Mesodermal cell (in vitro differentiated cells): ENCODE measurements around the gene APP.

ENCODE experiments used
- H3K27ac ChIP-seq: 2 replicates; pipeline ENCODE4 v1.7.0; 2013; ENCODE audit warnings: mild to moderate bottlenecking, low read depth, low read length, moderate library complexity; ENCODE audit not compliant: severe bottlenecking
- H3K36me3 ChIP-seq: 2 replicates; pipeline ENCODE4 v1.7.1; 2013; ENCODE audit warnings: mild to moderate bottlenecking, low read length, moderate library complexity; ENCODE audit not compliant: control insufficient read depth, insufficient read depth
- H3K4me1 ChIP-seq: one replicate; pipeline ENCODE4 v1.7.1; 2013; ENCODE audit warnings: mild to moderate bottlenecking, low read length; ENCODE audit not compliant: insufficient read depth, control insufficient read depth, poor library complexity, severe bottlenecking
- H3K4me3 ChIP-seq: 2 replicates; pipeline ENCODE4 v1.7.0; 2013; ENCODE audit warnings: low read length, control low read depth, mild to moderate bottlenecking; ENCODE audit not compliant: insufficient read depth, poor library complexity, severe bottlenecking; ENCODE audit errors: extremely low read depth
- H3K9me3 ChIP-seq: 2 replicates; pipeline ENCODE4 v1.7.1; 2013; ENCODE audit warnings: mild to moderate bottlenecking, low read length, moderate library complexity; ENCODE audit not compliant: control insufficient read depth
- WGBS, 2 experiments: methylation state at CpG; one replicate each; pipeline ENCODE4 v1.1.5; 2013; ENCODE audit warnings: missing lambda C conversion rate in 2 of 2; ENCODE audit not compliant: insufficient coverage in 2 of 2; 5-methylcytosine and 5-hydroxymethylcytosine counted together

Gene APP

DNA sequence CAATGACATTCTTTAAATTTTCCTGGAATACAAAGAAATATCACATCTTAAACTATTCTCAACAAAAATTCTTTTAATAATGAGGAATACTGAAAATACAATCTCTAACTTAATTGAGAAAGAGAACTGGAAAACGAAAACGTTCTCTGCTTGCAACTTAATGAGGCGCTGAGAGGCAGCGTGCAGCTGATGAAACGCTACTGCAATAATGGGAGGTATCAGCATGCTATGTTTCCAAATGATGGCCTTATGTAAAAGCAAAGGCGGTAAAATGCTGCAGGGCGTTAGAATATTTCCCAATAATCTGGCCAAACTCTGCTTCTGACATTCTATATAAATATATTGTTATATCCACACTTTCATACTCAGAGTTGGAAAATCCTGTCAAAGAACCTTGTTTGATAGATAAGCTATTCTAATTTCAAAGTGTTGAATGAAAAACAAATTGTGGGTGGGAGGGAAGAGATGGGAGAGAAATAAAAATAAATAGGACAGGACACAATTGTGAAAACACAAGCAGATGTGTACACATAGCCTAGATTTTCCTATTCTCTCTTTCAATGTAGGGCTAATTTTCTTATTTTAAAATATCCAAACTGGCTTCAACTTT lies 70.9 kb downstream of the APP start:
- Histone ChIP-seq H3K4me1 (peaks cover 17% of the 10 kb centered on the region), H3K4me3 (no peak overlapping the region), H3K27ac (no peak overlapping the region), H3K36me3 (peaks cover 24% of the 10 kb centered on the region), H3K9me3 (no peaks in the 10 kb centered on the region)
- WGBS, 2 experiments = 82 to 93% methylated on average over 5 of the region's 7 CpGs

DNA sequence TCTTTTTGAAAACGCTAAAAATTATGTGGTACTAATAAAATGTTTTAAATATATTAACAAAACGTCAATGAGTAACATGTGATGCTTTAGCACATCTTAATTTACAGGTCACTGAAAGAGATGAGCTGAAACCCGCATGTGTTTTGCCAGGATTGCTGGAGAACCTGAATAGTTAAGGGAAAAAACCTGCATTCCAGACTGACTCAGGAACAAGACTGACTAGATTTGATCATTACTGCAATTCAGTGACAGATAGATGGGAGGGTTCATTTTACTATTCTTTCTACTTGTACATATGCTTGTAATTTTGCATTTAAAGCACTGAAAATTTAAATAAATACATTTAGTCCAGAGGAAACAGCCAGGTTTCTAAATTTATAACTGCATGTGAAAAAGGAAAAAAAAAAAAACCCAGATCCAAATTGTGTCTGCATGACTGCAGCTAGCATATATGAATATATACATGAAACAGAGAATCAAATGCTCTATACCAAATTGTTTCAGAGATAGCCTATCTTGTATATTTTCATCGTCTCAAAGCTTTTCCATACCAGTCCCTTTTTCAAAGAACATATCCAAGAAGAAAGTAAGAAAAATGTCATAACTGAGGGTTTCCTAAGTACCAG lies 71.7 kb downstream of the APP start:
- Histone ChIP-seq H3K36me3 (peaks cover 17% of the 10 kb centered on the region), H3K27ac (peak overlapping the region; percentile 18), H3K4me1 (peaks cover 11% of the 10 kb centered on the region), H3K4me3 (no peak overlapping the region), H3K9me3 (no peaks in the 10 kb centered on the region)
- 100% methylated on average over 1 of the region's 4 CpGs; no CpG with 5 or more reads in 1 of the 2 experiments for WGBS, 2 experiments

DNA sequence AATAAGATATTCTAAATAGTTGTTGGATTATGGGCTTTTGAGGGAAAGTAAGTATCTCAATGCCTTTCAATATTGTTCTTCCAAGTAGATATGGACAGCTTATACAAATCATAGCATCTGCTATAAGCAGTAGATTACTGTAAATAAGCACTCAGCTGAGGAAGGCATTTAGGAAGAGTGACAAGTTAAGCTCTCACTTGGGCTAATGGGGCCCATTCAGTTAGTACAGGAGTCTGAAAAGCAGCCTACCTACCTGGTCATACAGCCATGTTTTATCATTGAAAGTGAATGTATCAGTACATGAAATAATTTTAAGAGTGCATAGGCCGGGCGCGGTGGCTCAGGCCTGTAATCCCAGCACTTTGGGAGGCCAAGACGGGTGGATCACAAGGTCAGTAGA lies 73.1 kb downstream of the APP start:
- H3K27ac ChIP-seq = no peak overlapping the region
- 86 to 89% methylated on average over 4 of the region's 4 CpGs for WGBS, 2 experiments
- no peaks in the 10 kb centered on the region for H3K9me3 ChIP-seq
- peaks cover 8% of the 10 kb centered on the region for H3K36me3 ChIP-seq
- H3K4me3 ChIP-seq = no peak overlapping the region
- H3K4me1 ChIP-seq = peaks cover 11% of the 10 kb centered on the region

DNA sequence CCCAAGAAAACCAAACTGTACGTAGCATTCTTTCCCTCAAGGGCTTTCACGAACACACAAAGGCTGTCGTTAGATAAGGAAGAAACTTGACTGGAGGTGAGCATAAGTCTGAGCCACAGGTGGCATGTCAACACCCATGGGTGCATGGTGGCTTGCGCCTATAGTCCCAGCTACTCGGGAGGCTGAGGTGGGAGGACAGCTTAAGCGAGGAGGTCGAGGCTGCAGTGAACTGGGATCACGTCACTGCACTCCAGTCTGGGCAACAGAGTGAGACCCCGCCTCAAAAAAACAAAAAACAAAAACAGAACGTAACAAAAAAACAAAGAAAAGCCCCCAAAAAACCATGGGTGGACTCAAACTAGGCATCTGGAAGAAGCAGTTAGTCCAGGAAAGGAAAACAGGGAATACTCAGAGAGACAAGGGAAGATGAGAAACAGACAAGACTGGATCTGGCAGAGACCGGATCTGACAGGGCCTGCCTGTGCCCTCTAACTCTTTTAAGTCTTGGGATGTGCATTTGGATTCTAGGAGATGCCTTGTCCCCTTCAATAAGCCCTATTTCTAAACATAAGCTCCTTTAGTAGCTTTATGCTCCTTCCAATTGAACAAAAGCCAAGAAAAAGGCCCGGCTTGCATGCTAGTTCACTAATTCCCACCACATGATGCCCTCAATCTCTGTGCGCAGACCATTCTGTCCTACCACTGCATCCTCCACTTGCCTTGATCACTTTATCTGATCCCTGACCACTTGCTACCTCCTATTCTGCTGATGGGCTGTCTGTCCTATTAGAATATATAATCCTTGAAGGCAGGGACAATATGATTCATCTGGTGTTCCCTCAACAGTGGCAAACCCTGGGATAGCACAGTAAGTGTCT lies 73.8 kb downstream of the APP start:
- H3K4me3 ChIP-seq = no peak overlapping the region
- no peaks in the 10 kb centered on the region for H3K9me3 ChIP-seq
- peak overlapping the region; percentile 41 for H3K27ac ChIP-seq
- WGBS, 2 experiments = 90 to 96% methylated on average over 10 to 11 of the region's 13 CpGs
- peaks cover 8% of the 10 kb centered on the region for H3K36me3 ChIP-seq
- H3K4me1 ChIP-seq = peaks cover 11% of the 10 kb centered on the region

DNA sequence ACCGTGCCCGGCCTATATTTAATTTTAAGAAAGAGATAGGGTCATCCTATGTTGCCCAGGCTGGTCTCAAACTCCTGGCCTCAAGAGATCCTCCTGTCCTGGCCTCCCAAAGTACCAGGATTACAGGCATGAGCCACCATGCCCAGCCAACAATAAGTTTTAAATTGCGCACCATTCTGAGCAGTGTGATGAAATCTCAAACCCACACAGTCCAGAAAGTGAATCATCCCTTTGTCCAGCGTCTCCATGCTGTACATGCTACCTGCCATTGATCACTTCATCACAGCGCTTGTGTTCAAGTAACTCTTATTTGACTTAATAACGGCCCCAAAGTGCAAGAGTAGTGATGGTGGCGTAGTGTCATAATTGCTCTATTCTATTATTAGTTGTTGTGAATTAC lies 75.4 kb downstream of the APP start:
- no peak overlapping the region for H3K27ac ChIP-seq
- 93 to 100% methylated on average over 2 to 3 of the region's 7 CpGs for WGBS, 2 experiments
- H3K4me3 ChIP-seq = no peak overlapping the region
- H3K4me1 ChIP-seq = peaks cover 6% of the 10 kb centered on the region
- peaks cover 9% of the 10 kb centered on the region for H3K36me3 ChIP-seq
- H3K9me3 ChIP-seq = no peaks in the 10 kb centered on the region

DNA sequence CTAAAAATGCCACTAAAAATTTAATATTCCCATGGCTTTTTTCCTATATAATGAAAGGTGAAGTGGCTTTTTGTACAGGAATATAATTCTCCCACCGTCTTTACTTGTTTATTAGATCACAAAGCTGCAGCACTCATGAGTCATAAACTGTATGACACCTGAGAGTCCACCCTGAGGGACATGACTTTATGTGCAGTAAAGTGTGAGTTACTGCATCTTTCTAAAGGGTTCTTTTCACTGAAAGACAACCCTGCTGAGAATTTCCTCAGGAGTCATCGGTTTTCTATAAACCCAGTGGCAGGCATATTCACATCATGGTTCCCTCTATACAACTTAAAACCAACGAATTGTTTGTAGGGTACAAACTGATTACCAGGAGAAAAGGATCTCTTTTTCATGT lies 77.4 kb downstream of the APP start:
- Histone ChIP-seq H3K4me3 (no peak overlapping the region), H3K4me1 (no peaks in the 10 kb centered on the region), H3K9me3 (no peaks in the 10 kb centered on the region), H3K27ac (no peak overlapping the region), H3K36me3 (peaks cover 23% of the 10 kb centered on the region)
- 80% methylated on average over 1 of the region's 3 CpGs; no CpG with 5 or more reads in 1 of the 2 experiments for WGBS, 2 experiments

DNA sequence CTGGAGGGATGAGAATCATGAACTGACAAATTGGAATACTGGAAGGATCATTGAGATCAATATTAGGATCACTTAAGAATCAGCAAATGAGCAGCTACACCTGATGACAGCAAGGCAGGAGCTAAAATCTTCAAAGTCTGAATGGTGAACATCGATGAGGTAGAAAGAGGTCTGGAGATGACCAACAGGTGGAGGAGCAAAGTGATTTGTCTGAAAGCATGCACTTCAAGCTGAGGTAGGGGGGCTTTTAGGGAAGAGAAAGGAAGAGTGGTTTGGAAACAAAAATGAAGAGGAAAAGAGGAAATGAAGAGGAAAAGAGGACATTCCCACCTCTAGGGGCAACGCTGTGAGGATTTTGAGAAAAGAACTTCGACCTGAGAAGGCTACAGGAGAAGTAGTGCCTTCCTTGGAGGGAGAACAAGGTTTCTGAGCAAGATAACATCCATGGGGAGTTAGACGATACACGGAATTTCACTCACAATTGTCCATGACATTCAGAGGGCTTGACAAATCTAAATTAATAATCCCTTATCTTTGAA lies 79.0 kb downstream of the APP start:
- Histone ChIP-seq H3K36me3 (peaks cover 34% of the 10 kb centered on the region), H3K9me3 (no peaks in the 10 kb centered on the region), H3K27ac (no peak overlapping the region), H3K4me1 (no peaks in the 10 kb centered on the region), H3K4me3 (no peak overlapping the region)
- 84 to 89% methylated on average over 3 of the region's 5 CpGs for WGBS, 2 experiments

DNA sequence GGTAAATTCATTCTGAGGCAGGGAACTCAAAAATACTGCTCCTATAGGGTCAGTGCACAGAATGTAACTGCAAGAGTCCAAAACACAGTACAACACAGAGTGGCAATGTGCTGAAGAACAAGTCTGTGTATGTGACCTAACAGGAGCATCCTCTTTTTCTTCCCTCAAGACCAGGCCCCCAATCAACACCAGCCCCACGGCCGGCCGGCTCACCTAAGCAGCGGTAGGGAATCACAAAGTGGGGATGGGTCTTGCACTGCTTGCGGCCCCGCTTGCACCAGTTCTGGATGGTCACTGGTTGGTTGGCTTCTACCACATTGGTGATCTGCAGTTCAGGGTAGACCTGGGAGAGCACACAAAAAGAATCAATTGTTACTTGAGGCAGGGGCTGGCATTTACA lies 80.8 kb downstream of the APP start:
- whole genome bisulfite sequencing, 2 experiments = 95% methylated on average over 5 of the region's 6 CpGs; no CpG with 5 or more reads in 1 of the 2 experiments

DNA sequence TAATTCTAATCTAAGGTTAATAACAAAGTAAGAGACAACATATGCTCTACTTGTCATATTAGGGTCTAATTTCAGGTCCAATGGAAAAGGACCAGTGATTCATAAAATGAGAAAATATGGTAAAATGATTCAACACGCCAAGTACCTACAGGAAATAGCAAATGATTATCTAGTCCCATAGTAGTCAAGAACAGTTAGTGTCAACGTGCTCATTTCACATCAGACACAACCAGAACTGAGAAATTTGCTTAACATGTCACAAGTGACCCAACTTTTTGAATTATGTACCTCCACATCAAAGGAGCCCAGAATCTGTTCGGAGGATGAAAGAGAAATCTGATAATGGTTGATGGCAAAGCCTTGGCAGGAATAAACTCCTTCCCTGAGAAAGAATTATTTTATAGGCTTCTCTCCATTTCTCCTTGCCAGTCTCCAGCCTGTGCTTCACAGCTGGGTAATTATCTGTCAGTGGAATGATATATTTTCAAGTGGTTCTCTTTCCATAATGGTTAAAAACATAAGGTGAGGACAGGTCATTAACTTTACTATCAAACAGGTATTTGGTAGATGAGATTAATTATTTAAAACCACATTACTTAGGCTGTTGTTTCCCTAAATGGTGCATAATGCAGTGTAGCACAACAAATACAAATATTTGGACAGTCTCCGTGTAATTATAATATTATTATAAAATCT lies 83.2 kb downstream of the APP start:
- H3K9me3 ChIP-seq = no peaks in the 10 kb centered on the region
- H3K4me1 ChIP-seq = no peaks in the 10 kb centered on the region
- no peak overlapping the region for H3K27ac ChIP-seq
- H3K36me3 ChIP-seq = peaks cover 42% of the 10 kb centered on the region
- no CpG with 5 or more reads among the region's 4 CpGs for WGBS, 2 experiments
- no peak overlapping the region for H3K4me3 ChIP-seq

More for the DNA sequence above, 80.8 kb downstream of the APP start:
- H3K4me1 ChIP-seq = no peaks in the 10 kb centered on the region
- no peak overlapping the region for H3K4me3 ChIP-seq
- H3K27ac ChIP-seq = no peak overlapping the region
- no peaks in the 10 kb centered on the region for H3K9me3 ChIP-seq
- peaks cover 42% of the 10 kb centered on the region for H3K36me3 ChIP-seq

DNA sequence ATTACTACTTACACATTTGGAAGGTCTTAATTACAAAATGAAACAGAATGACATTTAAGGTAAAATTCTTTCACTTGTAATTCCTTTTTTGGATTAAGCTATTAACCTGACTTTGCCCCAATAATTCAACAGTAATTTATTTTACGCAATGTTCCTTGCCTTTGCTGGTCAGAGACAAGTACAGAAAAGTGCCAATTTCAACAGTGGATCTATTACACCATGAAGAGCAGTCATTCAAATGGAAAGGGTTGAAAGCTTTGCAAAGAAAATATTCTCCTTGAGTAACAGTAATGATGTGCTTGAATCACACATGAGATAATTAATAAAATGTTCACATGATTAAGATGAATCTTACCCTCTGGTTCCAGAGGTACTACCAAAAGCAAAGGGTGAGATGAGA lies 84.7 kb downstream of the APP start:
- 100% methylated on average over 1 of the region's 1 CpG; no CpG with 5 or more reads in 1 of the 2 experiments for WGBS, 2 experiments
- Histone ChIP-seq H3K4me3 (no peak overlapping the region), H3K9me3 (no peaks in the 10 kb centered on the region), H3K27ac (no peak overlapping the region), H3K4me1 (peaks cover 5% of the 10 kb centered on the region), H3K36me3 (peaks cover 46% of the 10 kb centered on the region)
